ENCODE measurements around the gene ADORA2B. TPM values are rescaled to one million over a fixed set of nuclear protein-coding genes. Genes with fewer than 3 reads are reported as not detected.

ADORA2B gene
- total and polyA plus RNA-seq, 2 donors: 1.1 to 1.2 TPM

- no peak overlapping the region for H3K27ac ChIP-seq (ENCODE audit: low read depth in 1 of 2, low read length in 1 of 2)
Observed at GRCh38 chr17:16003841-16004240, 58.9 kb downstream of the ADORA2B start.

GRCh38 chr17:16005636-16006035 lies 60.7 kb downstream of the ADORA2B start:
- H3K4me1 ChIP-seq (ENCODE audit: control insufficient read depth in 2 of 2, insufficient read depth in 2 of 2, low read length in 2 of 2): peaks cover 6 to 7% of the 10 kb centered on the region in 2 donors
- 97% methylated on average over 1 of the region's 1 CpG for WGBS

More at GRCh38 chr17:16003841-16004240, 58.9 kb downstream of the ADORA2B start:
- Histone ChIP-seq H3K9me3 (ENCODE audit: control insufficient read depth in 2 of 2, insufficient read depth in 1 of 2, low read length in 1 of 2) (no peaks in the 10 kb centered on the region), H3K27me3 (ENCODE audit: control insufficient read depth in 2 of 2, insufficient read depth in 1 of 2, low read length in 1 of 2) (no peaks in the 10 kb centered on the region), H3K4me1 (ENCODE audit: control insufficient read depth in 2 of 2, insufficient read depth in 2 of 2, low read length in 2 of 2) (peaks cover 11 to 12% of the 10 kb centered on the region in 2 donors), H3K4me3 (ENCODE audit: low read length in 2 of 2) (no peak overlapping the region), H3K36me3 (ENCODE audit: control insufficient read depth in 2 of 2, insufficient read depth in 2 of 2, low read length in 1 of 2) (peaks cover 36 to 60% of the 10 kb centered on the region in 2 donors)
- DNase-seq (ENCODE audit: low read depth in 6 of 9, low spot score in 9 of 9): no peak
- 91% methylated on average over 1 of the region's 1 CpG for WGBS

GRCh38 chr17:16007439-16007838 lies 62.5 kb downstream of the ADORA2B start:
- H3K27ac ChIP-seq (ENCODE audit: low read depth in 1 of 2, low read length in 1 of 2): no peak overlapping the region
- WGBS: 97% methylated on average over 3 of the region's 3 CpGs
- no peak overlapping the region for H3K4me3 ChIP-seq (ENCODE audit: low read length in 2 of 2)
- DNase-seq (ENCODE audit: low read depth in 6 of 9, low spot score in 9 of 9): no peak
- no peaks in the 10 kb centered on the region for H3K9me3 ChIP-seq (ENCODE audit: control insufficient read depth in 2 of 2, insufficient read depth in 1 of 2, low read length in 1 of 2)
- H3K27me3 ChIP-seq (ENCODE audit: control insufficient read depth in 2 of 2, insufficient read depth in 1 of 2, low read length in 1 of 2): no peaks in the 10 kb centered on the region
- H3K4me1 ChIP-seq (ENCODE audit: control insufficient read depth in 2 of 2, insufficient read depth in 2 of 2, low read length in 2 of 2): no peaks in the 10 kb centered on the region
- peaks cover 46 to 61% of the 10 kb centered on the region in 2 donors for H3K36me3 ChIP-seq (ENCODE audit: control insufficient read depth in 2 of 2, insufficient read depth in 2 of 2, low read length in 1 of 2)

More at GRCh38 chr17:16005636-16006035, 60.7 kb downstream of the ADORA2B start:
- Histone ChIP-seq H3K27ac (ENCODE audit: low read depth in 1 of 2, low read length in 1 of 2) (no peak overlapping the region), H3K4me3 (ENCODE audit: low read length in 2 of 2) (no peak overlapping the region), H3K9me3 (ENCODE audit: control insufficient read depth in 2 of 2, insufficient read depth in 1 of 2, low read length in 1 of 2) (no peaks in the 10 kb centered on the region), H3K27me3 (ENCODE audit: control insufficient read depth in 2 of 2, insufficient read depth in 1 of 2, low read length in 1 of 2) (no peaks in the 10 kb centered on the region), H3K36me3 (ENCODE audit: control insufficient read depth in 2 of 2, insufficient read depth in 2 of 2, low read length in 1 of 2) (peaks cover 36 to 62% of the 10 kb centered on the region in 2 donors)
- DNase-seq (ENCODE audit: low read depth in 6 of 9, low spot score in 9 of 9): no peak

GRCh38 chr17:16013943-16014407 lies 69.0 kb downstream of the ADORA2B start:
- H3K36me3 ChIP-seq (ENCODE audit: control insufficient read depth in 2 of 2, insufficient read depth in 2 of 2, low read length in 1 of 2): peaks cover 10 to 31% of the 10 kb centered on the region in 2 donors
- no peak overlapping the region for H3K27ac ChIP-seq (ENCODE audit: low read depth in 1 of 2, low read length in 1 of 2)
- no peak for DNase-seq (ENCODE audit: low read depth in 6 of 9, low spot score in 9 of 9)

GRCh38 chr17:16019347-16019746 lies 74.4 kb downstream of the ADORA2B start:
- no peaks in the 10 kb centered on the region for H3K4me1 ChIP-seq (ENCODE audit: control insufficient read depth in 2 of 2, insufficient read depth in 2 of 2, low read length in 2 of 2)
- H3K4me3 ChIP-seq (ENCODE audit: low read length in 2 of 2): no peak overlapping the region
- peaks cover 6 to 29% of the 10 kb centered on the region in 2 donors for H3K36me3 ChIP-seq (ENCODE audit: control insufficient read depth in 2 of 2, insufficient read depth in 2 of 2, low read length in 1 of 2)
- no peaks in the 10 kb centered on the region for H3K27me3 ChIP-seq (ENCODE audit: control insufficient read depth in 2 of 2, insufficient read depth in 1 of 2, low read length in 1 of 2)
- WGBS: 96% methylated on average over 1 of the region's 1 CpG
- H3K9me3 ChIP-seq (ENCODE audit: control insufficient read depth in 2 of 2, insufficient read depth in 1 of 2, low read length in 1 of 2): no peaks in the 10 kb centered on the region
- DNase-seq (ENCODE audit: low read depth in 6 of 9, low spot score in 9 of 9): no peak
- H3K27ac ChIP-seq (ENCODE audit: low read depth in 1 of 2, low read length in 1 of 2): no peak overlapping the region

More at GRCh38 chr17:16013943-16014407, 69.0 kb downstream of the ADORA2B start:
- Histone ChIP-seq H3K4me3 (ENCODE audit: low read length in 2 of 2) (no peak overlapping the region), H3K27me3 (ENCODE audit: control insufficient read depth in 2 of 2, insufficient read depth in 1 of 2, low read length in 1 of 2) (no peaks in the 10 kb centered on the region), H3K4me1 (ENCODE audit: control insufficient read depth in 2 of 2, insufficient read depth in 2 of 2, low read length in 2 of 2) (no peaks in the 10 kb centered on the region), H3K9me3 (ENCODE audit: control insufficient read depth in 2 of 2, insufficient read depth in 1 of 2, low read length in 1 of 2) (no peaks in the 10 kb centered on the region)
- WGBS: 95% methylated on average over 3 of the region's 3 CpGs

GRCh38 chr17:16023881-16024280 lies 79.0 kb downstream of the ADORA2B start:
- Histone ChIP-seq H3K36me3 (ENCODE audit: control insufficient read depth in 2 of 2, insufficient read depth in 2 of 2, low read length in 1 of 2) (peaks cover 35 to 59% of the 10 kb centered on the region in 2 donors), H3K27me3 (ENCODE audit: control insufficient read depth in 2 of 2, insufficient read depth in 1 of 2, low read length in 1 of 2) (no peaks in the 10 kb centered on the region), H3K4me1 (ENCODE audit: control insufficient read depth in 2 of 2, insufficient read depth in 2 of 2, low read length in 2 of 2) (no peaks in the 10 kb centered on the region), H3K9me3 (ENCODE audit: control insufficient read depth in 2 of 2, insufficient read depth in 1 of 2, low read length in 1 of 2) (no peaks in the 10 kb centered on the region), H3K27ac (ENCODE audit: low read depth in 1 of 2, low read length in 1 of 2) (no peak overlapping the region), H3K4me3 (ENCODE audit: low read length in 2 of 2) (no peak overlapping the region)
- no peak for DNase-seq (ENCODE audit: low read depth in 6 of 9, low spot score in 9 of 9)
- 93% methylated on average over 4 of the region's 4 CpGs for WGBS

GRCh38 chr17:16025202-16025601 lies 80.3 kb downstream of the ADORA2B start:
- H3K4me1 ChIP-seq (ENCODE audit: control insufficient read depth in 2 of 2, insufficient read depth in 2 of 2, low read length in 2 of 2): no peaks in the 10 kb centered on the region
- no peaks in the 10 kb centered on the region for H3K9me3 ChIP-seq (ENCODE audit: control insufficient read depth in 2 of 2, insufficient read depth in 1 of 2, low read length in 1 of 2)
- H3K4me3 ChIP-seq (ENCODE audit: low read length in 2 of 2): no peak overlapping the region
- H3K36me3 ChIP-seq (ENCODE audit: control insufficient read depth in 2 of 2, insufficient read depth in 2 of 2, low read length in 1 of 2): peaks cover 41 to 64% of the 10 kb centered on the region in 2 donors
- DNase-seq (ENCODE audit: low read depth in 6 of 9, low spot score in 9 of 9): no peak
- WGBS: 97% methylated on average over 1 of the region's 1 CpG
- H3K27me3 ChIP-seq (ENCODE audit: control insufficient read depth in 2 of 2, insufficient read depth in 1 of 2, low read length in 1 of 2): no peaks in the 10 kb centered on the region
- no peak overlapping the region for H3K27ac ChIP-seq (ENCODE audit: low read depth in 1 of 2, low read length in 1 of 2)

Other genes with a start within 250 kb of the ADORA2B start
- gene ZNF286A, start 245.4 kb upstream of the ADORA2B start, total RNA-seq: 26.1 TPM
- 9.4 TPM for gene ZNF286A, start 245.4 kb upstream of the ADORA2B start, polyA plus RNA-seq
- 0.09 TPM for gene TBC1D26, start 212.8 kb upstream of the ADORA2B start, total RNA-seq
- gene TBC1D26, start 212.8 kb upstream of the ADORA2B start, polyA plus RNA-seq: 0.43 TPM
- gene ZSWIM7, start 54.6 kb downstream of the ADORA2B start, total RNA-seq: 19.6 TPM
- 57.6 TPM for gene ZSWIM7, start 54.6 kb downstream of the ADORA2B start, polyA plus RNA-seq
- gene TTC19, start 54.7 kb downstream of the ADORA2B start, total RNA-seq: 25.0 TPM
- 29.4 TPM for gene TTC19, start 54.7 kb downstream of the ADORA2B start, polyA plus RNA-seq